ENCODE results near the gene PXDN.

Gene PXDN

DNA sequence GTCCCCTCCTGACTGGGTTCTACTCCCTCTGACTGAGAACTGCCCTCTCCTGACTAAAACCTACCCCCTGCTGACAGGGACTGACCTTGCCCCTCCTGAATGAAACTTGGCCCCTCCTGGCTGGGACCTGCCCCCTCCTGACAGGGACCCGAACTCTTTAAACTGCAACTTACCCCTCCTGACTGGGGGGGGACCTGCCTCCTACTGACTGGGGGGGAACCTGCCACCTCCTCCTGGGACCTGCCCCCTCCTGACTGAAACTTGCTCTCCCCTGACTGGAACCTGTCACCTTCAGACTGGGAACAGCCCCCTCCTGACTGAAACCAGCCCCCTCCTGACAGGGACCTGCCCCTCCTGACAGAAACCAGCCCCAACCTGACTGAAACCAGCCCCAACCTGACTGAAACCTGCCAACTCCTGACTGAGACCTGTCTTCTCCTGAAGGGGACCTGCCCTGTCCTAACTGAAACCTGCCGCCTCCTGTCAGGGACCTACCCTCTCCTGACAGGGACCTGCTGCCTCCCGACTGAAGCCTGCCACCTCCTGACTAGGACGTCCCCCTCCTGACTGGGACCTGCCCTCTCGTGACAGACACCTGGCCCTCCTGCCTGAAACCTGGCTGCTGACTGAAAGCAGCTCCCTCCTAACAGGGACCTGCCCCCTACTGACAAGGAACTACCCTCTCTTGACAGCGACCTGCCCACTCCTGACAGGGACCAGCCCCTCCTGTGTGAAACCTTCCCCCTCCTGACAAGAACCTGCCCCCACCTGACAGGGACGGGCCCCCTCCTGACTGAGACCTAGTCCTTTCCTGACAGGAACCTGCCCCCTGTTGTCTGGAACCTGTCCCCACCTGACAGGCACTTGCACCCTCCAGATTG lies 87.1 kb downstream of the PXDN start:
- H3K4me3 ChIP-seq (ENCODE audit: low read depth, low read length), result no peak overlapping the region
- TF ChIP-seq, protein P1, sequence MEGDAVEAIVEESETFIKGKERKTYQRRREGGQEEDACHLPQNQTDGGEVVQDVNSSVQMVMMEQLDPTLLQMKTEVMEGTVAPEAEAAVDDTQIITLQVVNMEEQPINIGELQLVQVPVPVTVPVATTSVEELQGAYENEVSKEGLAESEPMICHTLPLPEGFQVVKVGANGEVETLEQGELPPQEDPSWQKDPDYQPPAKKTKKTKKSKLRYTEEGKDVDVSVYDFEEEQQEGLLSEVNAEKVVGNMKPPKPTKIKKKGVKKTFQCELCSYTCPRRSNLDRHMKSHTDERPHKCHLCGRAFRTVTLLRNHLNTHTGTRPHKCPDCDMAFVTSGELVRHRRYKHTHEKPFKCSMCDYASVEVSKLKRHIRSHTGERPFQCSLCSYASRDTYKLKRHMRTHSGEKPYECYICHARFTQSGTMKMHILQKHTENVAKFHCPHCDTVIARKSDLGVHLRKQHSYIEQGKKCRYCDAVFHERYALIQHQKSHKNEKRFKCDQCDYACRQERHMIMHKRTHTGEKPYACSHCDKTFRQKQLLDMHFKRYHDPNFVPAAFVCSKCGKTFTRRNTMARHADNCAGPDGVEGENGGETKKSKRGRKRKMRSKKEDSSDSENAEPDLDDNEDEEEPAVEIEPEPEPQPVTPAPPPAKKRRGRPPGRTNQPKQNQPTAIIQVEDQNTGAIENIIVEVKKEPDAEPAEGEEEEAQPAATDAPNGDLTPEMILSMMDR (IDR thresholded peaks at IDR 0.05; ENCODE audit: control insufficient read depth, extremely low read depth, insufficient read depth), result no peak
- DNase-seq (ENCODE audit: low read depth), result no peak

- TF ChIP-seq, protein P1 (IDR thresholded peaks at IDR 0.05; ENCODE audit: control insufficient read depth, extremely low read depth, insufficient read depth), result no peak
- no peak for DNase-seq (ENCODE audit: low read depth)
- H3K4me3 ChIP-seq (ENCODE audit: low read depth, low read length), result no peak overlapping the region
Observed at GRCh38 chr2:1656326-1656960, 87.9 kb downstream of the PXDN start.

- TF ChIP-seq, protein P1 (IDR thresholded peaks at IDR 0.05; ENCODE audit: control insufficient read depth, extremely low read depth, insufficient read depth), result no peak
Observed at GRCh38 chr2:1655461-1655860, 88.9 kb downstream of the PXDN start.

DNA sequence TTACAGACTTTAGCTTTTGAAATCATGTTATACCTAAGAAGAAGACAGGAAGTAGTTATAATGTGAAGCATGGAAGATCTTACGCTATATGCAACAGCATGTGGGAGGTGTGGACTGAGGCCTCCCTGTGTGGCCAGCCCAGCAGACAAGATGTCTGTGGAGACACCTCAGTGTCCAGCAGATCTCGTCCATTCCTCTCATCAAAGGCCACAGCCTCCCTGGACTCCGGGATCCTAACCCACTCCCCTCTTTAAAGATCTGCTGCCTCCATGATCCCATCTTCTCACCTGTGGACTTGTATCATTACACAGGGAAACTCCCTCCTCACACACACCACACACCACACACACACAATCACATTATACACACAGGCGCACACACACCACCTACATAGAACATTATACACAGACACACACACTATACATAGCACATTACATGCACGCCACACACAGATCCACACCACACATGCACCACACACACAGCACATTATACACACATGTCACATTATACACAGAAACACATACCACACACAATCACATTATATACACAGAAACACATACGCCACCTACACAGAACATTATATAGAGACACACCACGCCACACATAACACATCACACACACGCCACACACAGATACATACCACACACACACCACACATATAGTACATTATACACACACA lies 89.5 kb downstream of the PXDN start:
- DNase-seq (ENCODE audit: low read depth), result no peak
- TF ChIP-seq, protein P1 (IDR thresholded peaks at IDR 0.05; ENCODE audit: control insufficient read depth, extremely low read depth, insufficient read depth), result no peak
- no peak overlapping the region for H3K4me3 ChIP-seq (ENCODE audit: low read depth, low read length)

More at GRCh38 chr2:1655461-1655860, 88.9 kb downstream of the PXDN start:
- no peak overlapping the region for H3K4me3 ChIP-seq (ENCODE audit: low read depth, low read length)
- no peak for DNase-seq (ENCODE audit: low read depth)

GRCh38 chr2:1653956-1654695 lies 90.2 kb downstream of the PXDN start:
- no peak for DNase-seq (ENCODE audit: low read depth)
- TF ChIP-seq, protein P1 (IDR thresholded peaks at IDR 0.05; ENCODE audit: control insufficient read depth, extremely low read depth, insufficient read depth), result no peak
- H3K4me3 ChIP-seq (ENCODE audit: low read depth, low read length), result no peak overlapping the region

DNA sequence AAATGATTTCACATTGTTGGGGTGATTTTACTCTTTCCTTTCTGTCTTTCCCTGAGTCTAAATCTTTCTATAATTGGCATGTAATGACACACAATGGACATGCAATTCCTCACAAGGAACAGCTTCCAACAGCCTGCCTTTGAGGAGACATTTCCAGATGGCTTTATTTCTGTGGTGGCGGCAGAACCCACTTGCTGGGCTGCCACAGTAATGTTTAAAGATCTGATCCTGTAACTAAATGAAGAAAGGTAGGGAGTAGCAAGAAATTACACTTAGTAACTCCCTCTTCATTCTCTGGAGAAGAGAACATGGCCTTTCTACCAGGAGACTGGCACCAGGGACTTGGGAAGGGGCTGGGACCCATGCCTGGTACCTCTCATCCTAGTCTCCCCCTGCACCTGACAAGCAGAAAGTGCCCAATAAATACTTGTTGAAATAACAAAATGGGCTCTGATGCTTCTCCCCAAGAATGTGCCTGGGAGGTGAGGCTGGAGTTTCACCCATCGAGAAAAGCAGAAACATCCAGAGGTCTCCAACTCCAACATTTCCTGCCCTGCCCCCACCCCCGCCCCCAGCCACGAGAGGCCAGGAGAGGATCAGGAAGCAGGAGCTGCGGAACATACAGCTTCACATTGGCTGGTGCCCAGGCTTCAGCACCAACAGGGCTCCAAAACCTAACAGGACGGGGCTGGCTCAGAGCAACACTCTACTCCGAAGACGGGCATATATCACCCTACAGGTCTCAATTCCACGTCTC lies 92.1 kb downstream of the PXDN start:
- TF ChIP-seq, protein P1 (IDR thresholded peaks at IDR 0.05; ENCODE audit: control insufficient read depth, extremely low read depth, insufficient read depth), result no peak

More for the DNA sequence above, 92.1 kb downstream of the PXDN start:
- H3K4me3 ChIP-seq (ENCODE audit: low read depth, low read length), result no peak overlapping the region
- DNase-seq (ENCODE audit: low read depth), result no peak
